ENCODE data around the gene SLC6A9. TPM values are rescaled to one million over a fixed set of nuclear protein-coding genes. Genes with fewer than 3 reads are reported as not detected.

The SLC6A9 gene
- polyA plus RNA-seq, 2 of the 4 experiments (the other 2 are of a cell fraction), result 9.0 to 17.7 TPM

DNA sequence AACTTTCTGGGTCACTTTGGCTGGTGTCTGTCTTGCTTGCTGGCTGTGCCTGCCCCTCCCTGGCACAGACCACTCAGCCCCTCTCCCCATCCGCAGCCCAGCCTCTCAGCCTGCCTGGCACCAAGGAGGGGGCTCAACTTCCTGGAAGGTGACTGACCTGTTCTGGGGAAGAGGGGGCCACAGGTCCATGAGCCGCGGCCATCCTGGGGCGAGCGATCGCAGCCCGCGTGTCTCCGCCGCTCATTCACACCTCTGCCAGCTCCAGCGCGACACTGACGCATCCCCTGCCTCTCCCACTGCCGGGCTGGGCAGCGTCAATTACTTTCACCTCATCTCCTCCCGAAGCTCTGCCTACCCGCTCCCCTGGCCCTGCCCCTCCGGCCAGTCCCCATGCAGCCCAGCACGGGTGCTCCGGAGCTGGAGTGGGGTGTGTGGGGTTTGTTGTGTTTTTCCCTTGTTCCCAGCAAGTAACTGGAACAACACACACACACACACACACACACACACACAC is 14.3 kb downstream of the SLC6A9 start:
- CTCF ChIA-PET, result interaction anchor here (0.6 to 25.3 kb wide), 3 partner anchors 11 to 19 kb away, joined by 5 to 412 read pairs (median 49); no protein-coding TSS in a partner anchor
- POLR2A ChIA-PET, result no interaction called here
- H3K4me3 ChIP-seq, result no peak overlapping the region
- no peaks in the 10 kb centered on the region for H3K4me1 ChIP-seq
- no peaks in the 10 kb centered on the region for H3K9me3 ChIP-seq
- FAIRE-seq (no peak), ATAC-seq (no peak), DNase-seq (ENCODE audit: low read depth in 1 of 2, low spot score in 1 of 2) (no peak)
- WGBS (ENCODE audit: missing lambda C conversion rate), result 82% methylated on average over 4 of the region's 20 CpGs
- TF ChIP-seq POLR2A (IDR thresholded peaks at IDR 0.05; ENCODE audit: low read length) (no peak), CHD2 (IDR thresholded peaks at IDR 0.05; ENCODE audit: low read length, partially characterized antibody) (no peak), PHF8 (IDR thresholded peaks at IDR 0.05; ENCODE audit: borderline replicate concordance, low read depth) (no peak), GATA3 (IDR thresholded peaks at IDR 0.05; ENCODE audit: borderline replicate concordance) (no peak), HEYL (CRISPR knock-in tag; IDR thresholded peaks at IDR 0.05) (no peak), CTCF (IDR thresholded peaks at IDR 0.05) (no peak), NPAS2 (CRISPR knock-in tag; IDR thresholded peaks at IDR 0.05; ENCODE audit: borderline replicate concordance) (no peak), KDM1A (IDR thresholded peaks at IDR 0.05; ENCODE audit: low read depth) (no peak), MAFK (IDR thresholded peaks at IDR 0.05; ENCODE audit: partially characterized antibody) (no peak), HOXB5 (CRISPR knock-in tag; IDR thresholded peaks at IDR 0.05) (no peak), KDM5A (IDR thresholded peaks at IDR 0.05) (no peak), CBX2 (IDR thresholded peaks at IDR 0.05; ENCODE audit: borderline replicate concordance, low read depth) (no peak), RNF2 (IDR thresholded peaks at IDR 0.05; ENCODE audit: borderline replicate concordance, low read depth) (no peak), SMC3 (IDR thresholded peaks at IDR 0.05) (no peak), CHD4 (IDR thresholded peaks at IDR 0.05; ENCODE audit: borderline replicate concordance) (no peak), ZC3H11A (IDR thresholded peaks at IDR 0.05) (no peak), ZFP36 (IDR thresholded peaks at IDR 0.05; ENCODE audit: borderline replicate concordance, partially characterized antibody) (no peak)
- H3K4me2 ChIP-seq, result no peak overlapping the region
- no peak overlapping the region for H3K27ac ChIP-seq

DNA sequence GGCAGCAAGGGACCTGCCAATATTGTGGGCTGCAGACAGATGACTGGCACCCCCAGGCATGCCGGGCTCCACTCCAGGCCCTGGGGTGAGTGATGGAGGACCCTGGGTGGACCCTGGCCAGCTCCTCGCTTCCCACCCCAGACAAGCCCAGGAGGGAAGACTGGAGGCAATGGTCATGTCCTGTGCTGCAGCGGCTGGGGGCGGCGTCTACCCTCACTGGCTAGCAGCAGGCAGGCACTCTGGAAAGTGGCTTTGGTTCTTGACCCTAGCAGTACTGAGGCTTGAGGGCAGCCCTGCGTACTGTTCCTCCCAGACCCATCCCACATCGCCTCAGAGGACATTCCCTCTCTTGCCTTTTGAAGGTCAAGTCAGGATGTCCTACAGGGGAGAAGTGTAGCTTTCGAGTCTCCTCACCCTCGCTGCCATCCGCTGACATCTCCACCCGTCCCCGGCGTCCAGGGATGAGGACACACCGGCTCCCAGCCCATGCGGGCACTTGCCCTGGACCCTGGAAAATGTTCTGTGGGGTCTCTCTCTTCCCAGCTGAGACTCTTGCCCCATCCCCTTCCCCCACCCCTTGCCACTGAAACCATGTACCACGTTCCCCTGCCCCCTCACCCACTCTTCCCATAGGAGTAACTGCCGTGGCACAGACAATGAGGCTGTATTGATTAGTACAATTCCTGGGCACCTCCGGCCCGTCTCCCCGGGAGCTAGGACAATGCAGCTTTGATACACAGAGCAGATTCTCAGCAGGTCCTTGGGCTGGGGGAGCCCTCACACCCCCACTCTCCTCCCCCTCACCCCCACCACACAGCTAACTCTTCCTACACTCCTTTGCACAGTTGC is 15.0 kb downstream of the SLC6A9 start:
- no peak for FAIRE-seq
- Histone ChIP-seq H3K4me1 (no peaks in the 10 kb centered on the region), H3K4me3 (no peak overlapping the region), H3K4me2 (no peak overlapping the region), H3K27ac (no peak overlapping the region), H3K9me3 (no peaks in the 10 kb centered on the region)
- ChIA-PET POLR2A (no interaction called here), CTCF (interaction anchor here (0.6 to 25.3 kb wide), 3 partner anchors 12 to 20 kb away, joined by 5 to 412 read pairs (median 49); no protein-coding TSS in a partner anchor)
- no peak for TF ChIP-seq CEBPB (IDR thresholded peaks at IDR 0.05)
- TF ChIP-seq RCOR1 (IDR thresholded peaks at IDR 0.05; ENCODE audit: low read depth, low read length), result no peak
- no peak for TF ChIP-seq CHD4 (IDR thresholded peaks at IDR 0.05; ENCODE audit: borderline replicate concordance)
- TF ChIP-seq MAFK (IDR thresholded peaks at IDR 0.05; ENCODE audit: partially characterized antibody), result no peak
- no peak for TF ChIP-seq KDM1A (IDR thresholded peaks at IDR 0.05; ENCODE audit: low read depth)
- TF ChIP-seq HOXA7 (CRISPR knock-in tag; IDR thresholded peaks at IDR 0.05), result no peak
- no peak for TF ChIP-seq ELK1 (IDR thresholded peaks at IDR 0.05; ENCODE audit: low read depth, low read length)
- no peak for ATAC-seq
- no peak for DNase-seq (ENCODE audit: low read depth in 1 of 2, low spot score in 1 of 2)
- WGBS (ENCODE audit: missing lambda C conversion rate), result 93% methylated on average over 19 of the region's 20 CpGs
